Ovary (tissue), 3 donors: Measurements from ENCODE around the gene MICAL2.

Source experiments
- EP300 ChIP-seq: sonication (generic); formaldehyde crosslinking; IDR thresholded peaks from one replicate; pipeline ENCODE4 v1.6.1; 2017; ENCODE audit warnings: antibody characterized with exemption
- POLR2A ChIP-seq: fragments of 450-650 bp; IDR thresholded peaks from one replicate; pipeline ENCODE4 v1.6.1; 2017; ENCODE audit warnings: antibody characterized with exemption, mild to moderate bottlenecking, moderate library complexity
- TF ChIP-seq, protein P1 (sequence below), 3 donors: fragments of 450-650 bp in 2 of 3; fragments of 200-600 bp in 1 of 3; IDR thresholded peaks; one replicate each; pipeline versions ENCODE4 v1.5.1 to v1.8.0; 2016 to 2022; ENCODE audit warnings: antibody characterized with exemption in 3 of 3, mild to moderate bottlenecking in 1 of 3
- donor health status: DM: no; HTN: no; CAD: no.

DNA sequence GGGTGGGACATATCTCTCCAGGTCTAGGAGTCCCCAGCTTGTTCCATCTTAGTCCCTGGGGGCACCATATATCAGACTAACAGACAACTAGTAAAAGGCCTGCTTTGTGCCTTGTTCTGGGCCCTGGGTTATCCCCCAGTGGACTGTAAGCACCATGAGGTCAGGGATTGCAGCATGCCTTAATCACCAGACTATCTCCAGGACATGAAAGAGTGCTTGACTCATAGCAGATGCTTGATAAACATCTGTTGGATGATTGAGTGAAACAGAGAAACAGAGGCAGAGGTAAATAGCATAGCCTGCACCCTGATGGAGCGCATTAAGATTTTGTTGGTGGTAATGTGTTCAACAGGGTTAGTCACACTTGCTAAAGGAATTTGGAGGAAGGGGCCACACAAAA, 94.1 kb downstream of the MICAL2 start:
- TF ChIP-seq EP300 (no peak), POLR2A (no peak)
- TF ChIP-seq, protein P1, sequence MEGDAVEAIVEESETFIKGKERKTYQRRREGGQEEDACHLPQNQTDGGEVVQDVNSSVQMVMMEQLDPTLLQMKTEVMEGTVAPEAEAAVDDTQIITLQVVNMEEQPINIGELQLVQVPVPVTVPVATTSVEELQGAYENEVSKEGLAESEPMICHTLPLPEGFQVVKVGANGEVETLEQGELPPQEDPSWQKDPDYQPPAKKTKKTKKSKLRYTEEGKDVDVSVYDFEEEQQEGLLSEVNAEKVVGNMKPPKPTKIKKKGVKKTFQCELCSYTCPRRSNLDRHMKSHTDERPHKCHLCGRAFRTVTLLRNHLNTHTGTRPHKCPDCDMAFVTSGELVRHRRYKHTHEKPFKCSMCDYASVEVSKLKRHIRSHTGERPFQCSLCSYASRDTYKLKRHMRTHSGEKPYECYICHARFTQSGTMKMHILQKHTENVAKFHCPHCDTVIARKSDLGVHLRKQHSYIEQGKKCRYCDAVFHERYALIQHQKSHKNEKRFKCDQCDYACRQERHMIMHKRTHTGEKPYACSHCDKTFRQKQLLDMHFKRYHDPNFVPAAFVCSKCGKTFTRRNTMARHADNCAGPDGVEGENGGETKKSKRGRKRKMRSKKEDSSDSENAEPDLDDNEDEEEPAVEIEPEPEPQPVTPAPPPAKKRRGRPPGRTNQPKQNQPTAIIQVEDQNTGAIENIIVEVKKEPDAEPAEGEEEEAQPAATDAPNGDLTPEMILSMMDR (IDR thresholded peaks at IDR 0.05) = no peak
